ENCODE data around the gene USF3. TPM values are rescaled to one million over a fixed set of nuclear protein-coding genes. Genes with fewer than 3 reads are reported as not detected.

The USF3 gene
- total and polyA plus RNA-seq, 5 donors from 2014 or later: 3.1 to 32.8 (median 3.6) TPM

DNA sequence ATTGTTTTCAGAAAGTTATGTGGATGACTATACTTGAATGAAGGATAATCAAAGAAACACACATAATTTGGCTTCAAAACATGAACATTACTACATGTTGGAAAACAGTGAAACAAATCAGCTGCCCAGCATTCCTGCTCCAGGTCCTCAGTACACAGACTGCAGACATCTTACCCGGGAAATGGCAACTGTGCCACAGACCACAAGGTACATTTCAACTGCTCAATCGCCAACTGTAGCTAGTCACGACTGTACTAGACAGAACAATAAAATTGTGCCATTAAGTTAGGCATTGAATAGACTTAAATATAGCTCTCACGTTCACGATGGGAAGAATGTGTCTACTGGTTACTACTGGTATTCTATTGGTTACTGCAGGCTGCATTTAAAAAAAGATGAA lies 44.6 kb upstream of the USF3 start:
- peaks cover 6% of the 10 kb centered on the region for H3K27me3 Mint-ChIP-seq
- Histone ChIP-seq H3K27ac (ENCODE audit: insufficient read depth, low read length, poor library complexity, severe bottlenecking) (peak overlapping the region; percentile 65), H3K36me3 (ENCODE audit: control insufficient read depth, insufficient read depth, low read length) (no peaks in the 10 kb centered on the region), H3K4me3 (ENCODE audit: low read depth, low read length) (peak overlapping the region; percentile 9), H3K27me3 (ENCODE audit: control insufficient read depth, insufficient read depth, low read length) (no peaks in the 10 kb centered on the region), H3K9me3 (ENCODE audit: control insufficient read depth in 2 of 2, low read length in 2 of 2) (no peaks in the 10 kb centered on the region), H3K4me1 (ENCODE audit: control insufficient read depth, insufficient read depth, low read length, poor library complexity, severe bottlenecking) (peaks cover 49% of the 10 kb centered on the region)
- peak overlapping the region in 3 of 4 donors; percentile 13 to 79 (median 29) for H3K4me3 Mint-ChIP-seq
- peaks cover 43 to 77% (median 51%) of the 10 kb centered on the region in 4 donors for H3K4me1 Mint-ChIP-seq
- ATAC-seq (ENCODE audit: low read depth in 2 of 2): no peak
- H3K9me3 Mint-ChIP-seq: no peaks in the 10 kb centered on the region
- no peak for DNase-seq
- peak overlapping the region in 2 of 3 donors; percentile 6 to 67 for H3K27ac Mint-ChIP-seq
- no peaks in the 10 kb centered on the region for H3K36me3 Mint-ChIP-seq

DNA sequence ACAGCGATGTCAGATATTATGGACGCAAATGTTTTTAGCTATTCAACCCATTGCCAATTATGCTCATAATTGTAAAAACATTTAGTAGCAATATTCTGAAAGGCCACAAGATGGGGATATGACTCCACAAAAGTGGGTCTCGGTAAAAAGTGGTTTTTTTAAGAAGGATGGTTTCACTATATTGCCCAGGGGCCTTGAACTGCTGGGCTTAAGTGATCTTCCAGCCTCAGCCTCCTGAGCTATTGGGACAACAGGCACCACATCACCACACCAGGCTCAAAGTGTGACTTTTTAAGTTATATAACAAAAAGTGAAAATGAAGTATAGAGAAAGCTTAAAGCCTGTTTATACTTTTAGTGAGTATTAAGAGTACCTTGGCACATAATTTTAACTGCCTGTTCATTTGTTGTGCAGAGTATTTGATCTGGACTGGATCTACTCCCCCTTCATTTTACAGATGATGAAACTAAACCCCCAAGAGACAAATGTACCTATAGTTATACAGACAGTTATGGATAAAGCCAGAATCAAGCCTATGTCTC lies 40.2 kb upstream of the USF3 start:
- peaks cover 14% of the 10 kb centered on the region for H3K4me1 ChIP-seq (ENCODE audit: control insufficient read depth, insufficient read depth, low read length, poor library complexity, severe bottlenecking)
- no peaks in the 10 kb centered on the region for H3K27me3 ChIP-seq (ENCODE audit: control insufficient read depth, insufficient read depth, low read length)
- H3K27ac ChIP-seq (ENCODE audit: insufficient read depth, low read length, poor library complexity, severe bottlenecking): peak overlapping the region; percentile 64
- ATAC-seq (ENCODE audit: low read depth in 2 of 2): peak; percentile 73 to 77
- peaks cover 38 to 64% (median 48%) of the 10 kb centered on the region in 4 donors for H3K4me1 Mint-ChIP-seq
- peak overlapping the region in 2 of 4 donors; percentile 39 to 41 for H3K4me3 Mint-ChIP-seq
- H3K9me3 ChIP-seq (ENCODE audit: control insufficient read depth in 2 of 2, low read length in 2 of 2): no peaks in the 10 kb centered on the region
- H3K36me3 ChIP-seq (ENCODE audit: control insufficient read depth, insufficient read depth, low read length): no peaks in the 10 kb centered on the region
- DNase-seq: peak; percentile 28 to 80 (median 74)
- no peaks in the 10 kb centered on the region for H3K9me3 Mint-ChIP-seq
- no peaks in the 10 kb centered on the region for H3K36me3 Mint-ChIP-seq
- H3K27me3 Mint-ChIP-seq: no peaks in the 10 kb centered on the region
- H3K4me3 ChIP-seq (ENCODE audit: low read depth, low read length): peak overlapping the region; percentile 46
- peak overlapping the region; percentile 11 to 53 (median 31) for H3K27ac Mint-ChIP-seq

DNA sequence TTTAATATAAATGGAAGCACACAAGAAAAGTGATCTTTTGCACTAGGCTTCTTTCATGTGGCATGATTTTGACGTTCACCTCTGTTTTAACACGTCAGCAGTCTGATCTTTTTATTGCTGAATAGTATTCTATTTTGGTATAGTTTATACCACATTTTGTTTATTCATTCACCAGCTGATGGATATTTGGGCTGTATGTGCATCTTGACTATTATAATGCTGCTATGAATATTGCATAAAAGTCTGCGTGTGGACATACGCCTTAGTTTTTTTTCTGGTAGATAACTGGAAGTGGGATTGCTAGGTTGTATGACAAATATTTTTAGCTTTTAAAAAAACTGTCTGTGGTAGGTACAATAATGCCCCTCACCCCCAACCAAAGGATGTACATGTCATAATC lies 35.3 kb upstream of the USF3 start:
- Mint-ChIP-seq H3K4me3 (no peak overlapping the region), H3K9me3 (no peaks in the 10 kb centered on the region), H3K36me3 (peaks cover 8% of the 10 kb centered on the region), H3K4me1 (peaks cover 40 to 46% (median 41%) of the 10 kb centered on the region in 4 donors), H3K27me3 (no peaks in the 10 kb centered on the region), H3K27ac (no peak overlapping the region)
- Histone ChIP-seq H3K9me3 (ENCODE audit: control insufficient read depth in 2 of 2, low read length in 2 of 2) (no peaks in the 10 kb centered on the region), H3K36me3 (ENCODE audit: control insufficient read depth, insufficient read depth, low read length) (peaks cover 8% of the 10 kb centered on the region), H3K4me1 (ENCODE audit: control insufficient read depth, insufficient read depth, low read length, poor library complexity, severe bottlenecking) (peaks cover 3% of the 10 kb centered on the region), H3K4me3 (ENCODE audit: low read depth, low read length) (no peak overlapping the region), H3K27ac (ENCODE audit: insufficient read depth, low read length, poor library complexity, severe bottlenecking) (no peak overlapping the region), H3K27me3 (ENCODE audit: control insufficient read depth, insufficient read depth, low read length) (no peaks in the 10 kb centered on the region)
- ATAC-seq (ENCODE audit: low read depth in 2 of 2): no peak
- DNase-seq: no peak

DNA sequence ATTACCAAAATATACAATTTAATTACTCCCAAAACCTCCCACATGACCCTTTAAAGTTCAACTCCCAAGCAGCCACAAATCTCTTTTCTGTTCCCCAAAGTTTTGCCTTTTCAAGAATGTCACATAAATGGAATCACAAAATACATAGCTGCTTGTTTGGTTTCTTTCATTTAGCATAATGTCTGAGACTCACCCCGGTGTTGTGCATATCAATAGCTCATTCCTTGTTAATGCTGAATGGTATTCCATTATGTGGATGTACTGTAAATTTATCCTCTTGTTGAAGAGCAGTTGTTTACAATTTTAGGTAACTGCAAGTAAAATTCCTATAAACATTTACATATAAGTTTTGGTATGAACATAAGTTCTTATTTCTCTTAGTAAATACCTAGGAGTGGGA lies 34.1 kb upstream of the USF3 start:
- Histone ChIP-seq H3K27ac (ENCODE audit: insufficient read depth, low read length, poor library complexity, severe bottlenecking) (no peak overlapping the region), H3K4me1 (ENCODE audit: control insufficient read depth, insufficient read depth, low read length, poor library complexity, severe bottlenecking) (no peaks in the 10 kb centered on the region), H3K27me3 (ENCODE audit: control insufficient read depth, insufficient read depth, low read length) (no peaks in the 10 kb centered on the region), H3K9me3 (ENCODE audit: control insufficient read depth in 2 of 2, low read length in 2 of 2) (no peaks in the 10 kb centered on the region), H3K36me3 (ENCODE audit: control insufficient read depth, insufficient read depth, low read length) (peaks cover 8% of the 10 kb centered on the region), H3K4me3 (ENCODE audit: low read depth, low read length) (no peak overlapping the region)
- peaks cover 8% of the 10 kb centered on the region for H3K36me3 Mint-ChIP-seq
- no peak overlapping the region for H3K27ac Mint-ChIP-seq
- DNase-seq (no peak), ATAC-seq (ENCODE audit: low read depth in 2 of 2) (no peak)
- peaks cover 34 to 42% (median 36%) of the 10 kb centered on the region in 4 donors for H3K4me1 Mint-ChIP-seq
- H3K27me3 Mint-ChIP-seq: no peaks in the 10 kb centered on the region
- H3K4me3 Mint-ChIP-seq: no peak overlapping the region
- H3K9me3 Mint-ChIP-seq: no peaks in the 10 kb centered on the region

DNA sequence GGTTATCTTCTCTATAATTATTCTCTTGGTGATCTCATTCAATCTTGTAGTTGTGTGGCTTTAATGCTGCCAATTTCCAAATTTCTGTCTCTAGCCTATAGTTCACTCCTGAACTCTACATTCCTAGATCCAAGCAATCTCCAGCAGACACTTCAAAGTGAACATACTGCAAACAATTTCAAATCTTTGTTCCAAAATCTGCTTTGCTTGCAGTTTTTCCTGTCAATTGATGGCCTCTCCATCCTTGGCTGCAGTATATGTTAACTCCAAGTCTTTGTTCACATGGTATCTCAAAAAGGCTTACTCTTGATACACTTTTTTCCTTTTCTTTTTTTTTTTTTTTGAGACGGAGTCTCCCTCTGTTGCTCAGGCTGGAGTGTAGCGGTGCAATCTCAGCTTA lies 32.2 kb upstream of the USF3 start:
- Histone ChIP-seq H3K27ac (ENCODE audit: insufficient read depth, low read length, poor library complexity, severe bottlenecking) (no peak overlapping the region), H3K9me3 (ENCODE audit: control insufficient read depth in 2 of 2, low read length in 2 of 2) (no peaks in the 10 kb centered on the region), H3K4me3 (ENCODE audit: low read depth, low read length) (no peak overlapping the region), H3K36me3 (ENCODE audit: control insufficient read depth, insufficient read depth, low read length) (peaks cover 8% of the 10 kb centered on the region), H3K4me1 (ENCODE audit: control insufficient read depth, insufficient read depth, low read length, poor library complexity, severe bottlenecking) (no peaks in the 10 kb centered on the region), H3K27me3 (ENCODE audit: control insufficient read depth, insufficient read depth, low read length) (no peaks in the 10 kb centered on the region)
- Mint-ChIP-seq H3K36me3 (peaks cover 12% of the 10 kb centered on the region), H3K27me3 (no peaks in the 10 kb centered on the region), H3K27ac (peak overlapping the region in 1 of 3 donors; percentile 44), H3K4me3 (no peak overlapping the region), H3K9me3 (no peaks in the 10 kb centered on the region), H3K4me1 (peaks cover 28 to 49% (median 41%) of the 10 kb centered on the region in 4 donors)
- ATAC-seq (ENCODE audit: low read depth in 2 of 2) (no peak), DNase-seq (no peak)

DNA sequence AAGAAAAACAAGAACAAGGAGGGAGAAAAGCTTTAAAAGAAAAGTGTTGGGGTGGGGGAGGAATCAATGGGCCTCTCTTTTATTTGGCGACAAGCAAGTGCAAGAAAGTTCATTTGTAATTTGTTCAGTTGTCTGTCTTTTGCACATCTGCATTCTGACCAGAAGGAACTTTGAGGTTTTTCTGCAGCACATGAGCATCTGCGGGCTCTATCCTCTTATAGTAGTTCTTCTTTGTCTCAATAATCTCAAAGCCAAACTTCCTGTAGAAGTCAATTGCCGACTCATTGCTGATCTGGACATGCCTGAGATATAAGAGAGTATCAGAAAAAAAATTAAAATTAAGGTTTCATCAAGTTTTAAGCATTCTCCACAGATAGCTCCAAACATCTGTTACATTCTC lies 25.2 kb upstream of the USF3 start:
- peaks cover 34% of the 10 kb centered on the region for H3K36me3 ChIP-seq (ENCODE audit: control insufficient read depth, insufficient read depth, low read length)
- H3K27ac ChIP-seq (ENCODE audit: insufficient read depth, low read length, poor library complexity, severe bottlenecking): peak overlapping the region; percentile 10
- Mint-ChIP-seq H3K36me3 (peaks cover 24% of the 10 kb centered on the region), H3K4me3 (no peak overlapping the region), H3K27ac (no peak overlapping the region), H3K9me3 (no peaks in the 10 kb centered on the region), H3K4me1 (peaks cover 19 to 26% (median 24%) of the 10 kb centered on the region in 4 donors), H3K27me3 (no peaks in the 10 kb centered on the region)
- no peak overlapping the region for H3K4me3 ChIP-seq (ENCODE audit: low read depth, low read length)
- ATAC-seq (ENCODE audit: low read depth in 2 of 2) (no peak), DNase-seq (no peak)
- no peaks in the 10 kb centered on the region for H3K9me3 ChIP-seq (ENCODE audit: control insufficient read depth in 2 of 2, low read length in 2 of 2)
- no peaks in the 10 kb centered on the region for H3K4me1 ChIP-seq (ENCODE audit: control insufficient read depth, insufficient read depth, low read length, poor library complexity, severe bottlenecking)
- H3K27me3 ChIP-seq (ENCODE audit: control insufficient read depth, insufficient read depth, low read length): no peaks in the 10 kb centered on the region

DNA sequence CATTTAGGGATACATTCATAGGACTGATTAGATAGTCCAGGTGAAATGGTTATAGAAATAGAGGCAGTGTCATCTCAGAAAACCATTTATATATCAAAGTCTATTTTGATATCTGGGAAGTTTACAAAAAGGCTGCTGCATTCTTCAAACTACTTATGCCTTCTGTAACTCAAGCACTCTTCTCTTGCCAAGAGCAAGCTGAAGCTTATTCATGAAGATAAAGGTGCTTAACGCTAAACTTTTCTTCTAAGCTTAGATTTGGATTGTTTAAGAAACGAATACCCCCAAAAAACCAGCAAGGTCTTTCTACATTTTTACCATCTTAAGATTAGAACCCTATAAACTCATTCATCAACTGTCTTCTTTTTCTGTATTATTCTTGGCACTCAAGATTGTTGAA lies 23.3 kb upstream of the USF3 start:
- H3K9me3 ChIP-seq (ENCODE audit: control insufficient read depth in 2 of 2, low read length in 2 of 2): no peaks in the 10 kb centered on the region
- H3K36me3 ChIP-seq (ENCODE audit: control insufficient read depth, insufficient read depth, low read length): peaks cover 34% of the 10 kb centered on the region
- DNase-seq (no peak), ATAC-seq (ENCODE audit: low read depth in 2 of 2) (no peak)
- no peak overlapping the region for H3K4me3 ChIP-seq (ENCODE audit: low read depth, low read length)
- no peak overlapping the region for H3K27ac Mint-ChIP-seq
- no peak overlapping the region for H3K27ac ChIP-seq (ENCODE audit: insufficient read depth, low read length, poor library complexity, severe bottlenecking)
- peaks cover 27% of the 10 kb centered on the region for H3K36me3 Mint-ChIP-seq
- H3K9me3 Mint-ChIP-seq: no peaks in the 10 kb centered on the region
- H3K27me3 Mint-ChIP-seq: no peaks in the 10 kb centered on the region
- H3K27me3 ChIP-seq (ENCODE audit: control insufficient read depth, insufficient read depth, low read length): no peaks in the 10 kb centered on the region
- H3K4me3 Mint-ChIP-seq: no peak overlapping the region
- H3K4me1 ChIP-seq (ENCODE audit: control insufficient read depth, insufficient read depth, low read length, poor library complexity, severe bottlenecking): no peaks in the 10 kb centered on the region
- peaks cover 14 to 26% (median 21%) of the 10 kb centered on the region in 4 donors for H3K4me1 Mint-ChIP-seq

DNA sequence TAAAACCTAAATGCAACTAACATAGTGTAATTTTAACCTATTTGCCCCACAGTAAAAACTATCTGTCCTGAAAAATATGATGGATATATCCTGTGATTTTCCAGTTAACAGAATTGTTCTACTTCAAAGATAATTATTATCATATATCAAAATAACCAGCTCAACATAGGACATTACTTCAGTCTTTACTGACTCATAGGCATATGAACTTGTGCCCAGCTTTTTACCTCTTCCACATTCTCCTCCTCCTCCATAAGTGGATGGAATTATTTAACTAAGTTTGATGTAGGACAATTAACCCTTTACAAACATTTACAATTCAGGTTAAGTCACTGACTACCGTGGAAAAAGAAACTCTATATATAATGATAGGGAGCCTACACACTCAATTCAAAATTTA lies 22.9 kb upstream of the USF3 start:
- no peaks in the 10 kb centered on the region for H3K9me3 ChIP-seq (ENCODE audit: control insufficient read depth in 2 of 2, low read length in 2 of 2)
- no peaks in the 10 kb centered on the region for H3K4me1 ChIP-seq (ENCODE audit: control insufficient read depth, insufficient read depth, low read length, poor library complexity, severe bottlenecking)
- Mint-ChIP-seq H3K36me3 (peaks cover 24% of the 10 kb centered on the region), H3K4me3 (no peak overlapping the region), H3K4me1 (peaks cover 11 to 26% (median 20%) of the 10 kb centered on the region in 4 donors), H3K27ac (no peak overlapping the region), H3K9me3 (no peaks in the 10 kb centered on the region), H3K27me3 (no peaks in the 10 kb centered on the region)
- no peaks in the 10 kb centered on the region for H3K27me3 ChIP-seq (ENCODE audit: control insufficient read depth, insufficient read depth, low read length)
- H3K27ac ChIP-seq (ENCODE audit: insufficient read depth, low read length, poor library complexity, severe bottlenecking): no peak overlapping the region
- no peak for ATAC-seq (ENCODE audit: low read depth in 2 of 2)
- no peak for DNase-seq
- peaks cover 34% of the 10 kb centered on the region for H3K36me3 ChIP-seq (ENCODE audit: control insufficient read depth, insufficient read depth, low read length)
- H3K4me3 ChIP-seq (ENCODE audit: low read depth, low read length): no peak overlapping the region
